ENCODE results near the gene CNTFR.
A peak's percentile ranks its signal among the peaks of the same experiment; 100 is the strongest.

The CNTFR gene

GRCh38 chr9:34611811-34612787 lies 22.6 kb upstream of the CNTFR start, which contains the start of gene RPP25L:
Gene RPP25L (minus strand): TSS chr9:34612097. CDS start chr9:34611296, 801 bp downstream.
- DNase-seq (ENCODE audit: low spot score) = peak; percentile 96
- TF ChIP-seq CTCF (IDR thresholded peaks at IDR 0.05; ENCODE audit: extremely low read depth, missing control alignments) = no peak

GRCh38 chr9:34611251-34611810 lies 21.8 kb upstream of the CNTFR start:
- no peak for DNase-seq (ENCODE audit: low spot score)
- TF ChIP-seq CTCF (IDR thresholded peaks at IDR 0.05; ENCODE audit: extremely low read depth, missing control alignments) = no peak

- TF ChIP-seq CTCF (IDR thresholded peaks at IDR 0.05; ENCODE audit: extremely low read depth, missing control alignments) = no peak
- DNase-seq (ENCODE audit: low spot score) = no peak
Measured at GRCh38 chr9:34610434-34611206, 21.1 kb upstream of the CNTFR start.

GRCh38 chr9:34607331-34607730 lies 17.8 kb upstream of the CNTFR start:
- no peak for TF ChIP-seq CTCF (IDR thresholded peaks at IDR 0.05; ENCODE audit: extremely low read depth, missing control alignments)
- DNase-seq (ENCODE audit: low spot score) = no peak

- no peak for DNase-seq (ENCODE audit: low spot score)
Measured at GRCh38 chr9:34606905-34607304, 17.4 kb upstream of the CNTFR start.

GRCh38 chr9:34606190-34606589 lies 16.7 kb upstream of the CNTFR start:
- no peak for TF ChIP-seq CTCF (IDR thresholded peaks at IDR 0.05; ENCODE audit: extremely low read depth, missing control alignments)
- DNase-seq (ENCODE audit: low spot score) = no peak

More at GRCh38 chr9:34606905-34607304, 17.4 kb upstream of the CNTFR start:
- no peak for TF ChIP-seq CTCF (IDR thresholded peaks at IDR 0.05; ENCODE audit: extremely low read depth, missing control alignments)

Data from GM20000 (cell line).